PC-9 (cell line): ENCODE results near the gene SHKBP1. TPM values are rescaled to one million over a fixed set of nuclear protein-coding genes. Genes with fewer than 3 reads are reported as not detected.

Source experiments
- BruUV-seq: library from RNA; stranded (reverse); fragments of 400-500 nt; replicated peaks from 2 replicates; lab custom pipeline; 2021; lab: Mats Ljungman, UMichigan
- CTCF ChIA-PET: fragments of 300-600 bp; sonication (Branson Sonifier 250); formaldehyde crosslinking; loops from one replicate; lab custom pipeline; 2022; ENCODE audit warnings: antibody characterized with exemption; lab: Charles Lee
- POLR2A ChIA-PET: fragments of 300-600 bp; sonication (Branson Sonifier 250); formaldehyde crosslinking; loops from one replicate; lab custom pipeline; 2022; ENCODE audit warnings: antibody characterized with exemption; ENCODE audit not compliant: unreplicated experiment; lab: Charles Lee
- DNase-seq, 2 experiments: peaks; one replicate each; pipeline versions ENCODE4 v3.0.0 to v3.0.0-alpha.2; 2015 to 2022; ENCODE audit warnings: mixed read lengths in 1 of 2
- H2AFZ ChIP-seq: fragments of 200-600 bp; sonication (generic); 2 replicates; pipeline ENCODE4 v1.8.1; 2017; ENCODE audit warnings: antibody characterized with exemption
- H3F3A ChIP-seq: fragments of 200-600 bp; sonication (generic); 2 replicates; pipeline ENCODE4 v1.8.1; 2017; ENCODE audit warnings: antibody characterized with exemption, mild to moderate bottlenecking, low read depth; ENCODE audit not compliant: insufficient read depth
- H3K27ac ChIP-seq: fragments of 200-600 bp; sonication (generic); 2 replicates; pipeline ENCODE4 v1.6.1; 2016; ENCODE audit warnings: mixed run types
- H3K27me3 ChIP-seq: fragments of 200-600 bp; sonication (generic); 2 replicates; pipeline ENCODE4 v1.6.1; 2016; ENCODE audit warnings: low read depth, mixed run types; ENCODE audit not compliant: insufficient read depth
- H3K36me3 ChIP-seq: fragments of 200-600 bp; sonication (generic); 2 replicates; pipeline ENCODE4 v1.6.1; 2016; ENCODE audit warnings: low read depth, mixed run types
- H3K4me1 ChIP-seq: fragments of 200-600 bp; sonication (generic); replicated peaks from 2 replicates; pipeline ENCODE4 v1.6.1; 2016; ENCODE audit warnings: mixed run types; ENCODE audit not compliant: insufficient read depth
- H3K4me2 ChIP-seq: fragments of 200-600 bp; sonication (generic); 2 replicates; pipeline ENCODE4 v1.6.1; 2017; ENCODE audit warnings: mixed run types
- H3K4me3 ChIP-seq: fragments of 200-600 bp; sonication (generic); 2 replicates; pipeline ENCODE4 v1.6.1; 2016; ENCODE audit warnings: mixed run types
- H3K79me2 ChIP-seq: fragments of 200-600 bp; sonication (generic); 2 replicates; pipeline ENCODE4 v1.6.1; 2017; ENCODE audit warnings: low read depth, mixed run types
- H3K9me2 ChIP-seq: fragments of 200-600 bp; sonication (generic); 2 replicates; pipeline ENCODE4 v1.8.1; 2017; ENCODE audit warnings: mild to moderate bottlenecking; ENCODE audit not compliant: insufficient read depth
- H3K9me3 ChIP-seq: fragments of 200-600 bp; sonication (generic); 2 replicates; pipeline ENCODE4 v1.8.1; 2016; ENCODE audit warnings: low read depth; ENCODE audit not compliant: insufficient read depth
- H4K20me1 ChIP-seq: fragments of 200-600 bp; sonication (generic); 2 replicates; pipeline ENCODE4 v1.8.1; 2017; ENCODE audit not compliant: insufficient read depth
- EZH2 ChIP-seq: fragments of 200-600 bp; sonication (generic); IDR thresholded peaks from 2 replicates; pipeline ENCODE4 v1.8.0; 2017; ENCODE audit warnings: antibody characterized with exemption, low read depth
- intact Hi-C: fragments of 100-400 bp; cut with micrococcal nuclease; formaldehyde crosslinking; loops from one replicate; pipeline ENCODE4 v1.10.0; 2022; ENCODE audit not compliant: unreplicated experiment
- total RNA-seq: library from RNA; stranded (reverse); gene quantifications from 2 replicates; pipeline ENCODE4 v1.2.3, GENCODE V29; 2021
- TF ChIP-seq, protein P1 (sequence below): fragments of 200-600 bp; sonication (generic); conservative IDR thresholded peaks from 2 replicates; pipeline ENCODE4 v1.6.1; 2017; ENCODE audit warnings: mixed run types, antibody characterized with exemption, mild to moderate bottlenecking, moderate library complexity

The SHKBP1 gene
- total RNA-seq, 1 experiment from 2014 or later = 90.1 TPM

DNA sequence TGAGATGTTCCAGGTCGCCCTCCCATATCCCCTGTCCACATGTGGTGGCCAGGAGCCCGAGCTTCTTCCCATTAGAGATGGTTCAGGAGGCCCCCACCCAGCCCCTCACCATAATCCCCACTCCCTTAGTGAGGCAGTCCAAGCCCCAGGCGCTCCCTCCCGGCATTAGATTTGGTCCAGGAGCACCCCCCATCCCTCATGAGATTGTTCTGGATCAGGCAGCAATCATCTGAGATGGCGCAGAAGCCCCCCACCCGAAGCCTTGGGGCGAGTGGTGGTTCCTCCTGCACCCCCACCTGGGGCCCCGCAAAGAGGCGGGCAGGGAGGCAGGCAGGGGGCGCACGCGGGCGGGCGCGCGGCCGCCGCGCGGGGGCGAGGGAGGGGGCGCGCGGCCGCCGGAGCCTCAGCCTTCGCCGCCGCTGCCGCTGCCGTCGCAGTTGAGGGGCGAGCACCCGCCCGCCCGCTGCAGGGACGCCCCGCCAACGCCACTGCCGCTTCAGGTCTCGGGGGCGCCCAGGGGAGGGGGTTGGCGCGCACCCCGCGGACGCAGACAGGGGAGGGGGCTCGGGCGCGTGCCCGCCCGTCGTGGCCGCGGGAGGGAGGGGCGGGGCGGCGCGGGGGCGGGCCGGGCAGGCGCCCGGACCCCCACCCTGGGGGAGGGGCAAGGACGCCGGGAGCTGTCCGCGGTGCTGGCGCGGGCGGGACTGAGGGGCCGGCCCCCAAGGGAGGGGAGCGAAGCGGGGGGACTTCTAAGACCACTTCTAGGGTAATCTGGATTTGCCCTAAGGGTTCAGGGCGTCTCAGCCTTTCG is 46.4 kb upstream of the SHKBP1 start:
- Histone ChIP-seq H3K36me3 (no peaks in the 10 kb centered on the region), H3F3A (0 out of 2 replicates have a peak, but pooled peaks cover 2% of the 10 kb centered on the region), H2AFZ (no peak overlapping the region), H3K4me2 (no peak overlapping the region; the same call in 1 of the 2 replicates), H3K9me2 (no peaks in the 10 kb centered on the region), H3K4me3 (no peak overlapping the region), H3K4me1 (no peaks in the 10 kb centered on the region), H3K27me3 (peaks cover 4% of the 10 kb centered on the region), H3K27ac (no peak overlapping the region), H4K20me1 (no peaks in the 10 kb centered on the region), H3K9me3 (no peaks in the 10 kb centered on the region), H3K79me2 (no peaks in the 10 kb centered on the region)
- POLR2A ChIA-PET = interaction anchor here (0.7 kb wide), 1 partner anchor 104 kb away, joined by 3 read pairs; no protein-coding TSS in a partner anchor
- no TSS peak for BruUV-seq
- intact Hi-C loops = no loop called here
- DNase-seq = no peak
- TF ChIP-seq EZH2 = no peak
- TF ChIP-seq, protein P1, sequence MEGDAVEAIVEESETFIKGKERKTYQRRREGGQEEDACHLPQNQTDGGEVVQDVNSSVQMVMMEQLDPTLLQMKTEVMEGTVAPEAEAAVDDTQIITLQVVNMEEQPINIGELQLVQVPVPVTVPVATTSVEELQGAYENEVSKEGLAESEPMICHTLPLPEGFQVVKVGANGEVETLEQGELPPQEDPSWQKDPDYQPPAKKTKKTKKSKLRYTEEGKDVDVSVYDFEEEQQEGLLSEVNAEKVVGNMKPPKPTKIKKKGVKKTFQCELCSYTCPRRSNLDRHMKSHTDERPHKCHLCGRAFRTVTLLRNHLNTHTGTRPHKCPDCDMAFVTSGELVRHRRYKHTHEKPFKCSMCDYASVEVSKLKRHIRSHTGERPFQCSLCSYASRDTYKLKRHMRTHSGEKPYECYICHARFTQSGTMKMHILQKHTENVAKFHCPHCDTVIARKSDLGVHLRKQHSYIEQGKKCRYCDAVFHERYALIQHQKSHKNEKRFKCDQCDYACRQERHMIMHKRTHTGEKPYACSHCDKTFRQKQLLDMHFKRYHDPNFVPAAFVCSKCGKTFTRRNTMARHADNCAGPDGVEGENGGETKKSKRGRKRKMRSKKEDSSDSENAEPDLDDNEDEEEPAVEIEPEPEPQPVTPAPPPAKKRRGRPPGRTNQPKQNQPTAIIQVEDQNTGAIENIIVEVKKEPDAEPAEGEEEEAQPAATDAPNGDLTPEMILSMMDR = no peak
- CTCF ChIA-PET = no interaction called here

DNA sequence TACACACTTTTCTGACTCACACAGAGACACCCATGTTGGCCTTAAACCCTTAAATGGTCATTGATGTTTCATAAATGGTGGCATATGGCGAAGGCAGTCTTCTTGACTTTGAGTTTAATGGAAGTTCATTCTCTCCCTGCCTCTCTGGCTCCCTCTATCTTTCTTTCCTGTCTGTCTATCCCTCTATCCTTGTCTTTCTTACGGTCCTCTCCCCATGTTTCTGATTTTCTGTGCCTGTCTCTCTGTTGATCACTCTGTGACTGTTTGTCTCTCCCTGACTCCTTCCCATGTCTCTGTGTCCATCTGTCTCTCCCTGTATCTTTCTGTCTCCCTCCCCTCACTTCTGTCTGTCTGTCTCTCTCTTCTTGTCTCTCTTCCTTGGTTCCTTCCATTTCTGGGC is 43.2 kb upstream of the SHKBP1 start:
- Histone ChIP-seq H3K27me3 (peaks cover 4% of the 10 kb centered on the region), H3K4me1 (no peaks in the 10 kb centered on the region), H3K27ac (no peak overlapping the region), H3F3A (0 out of 2 replicates have a peak, but pooled peaks cover 2% of the 10 kb centered on the region), H3K4me2 (no peak overlapping the region), H3K9me2 (no peaks in the 10 kb centered on the region), H3K4me3 (no peak overlapping the region), H3K79me2 (no peaks in the 10 kb centered on the region), H4K20me1 (no peaks in the 10 kb centered on the region), H3K36me3 (no peaks in the 10 kb centered on the region), H2AFZ (no peak overlapping the region), H3K9me3 (no peaks in the 10 kb centered on the region)
- intact Hi-C loops = no loop called here
- ChIA-PET POLR2A (no interaction called here), CTCF (no interaction called here)
- TF ChIP-seq, protein P1 = 0 out of 2 replicates have a peak, but pooled peaks have one; percentile 23
- no peak for TF ChIP-seq EZH2
- no TSS peak for BruUV-seq
- no peak for DNase-seq

DNA sequence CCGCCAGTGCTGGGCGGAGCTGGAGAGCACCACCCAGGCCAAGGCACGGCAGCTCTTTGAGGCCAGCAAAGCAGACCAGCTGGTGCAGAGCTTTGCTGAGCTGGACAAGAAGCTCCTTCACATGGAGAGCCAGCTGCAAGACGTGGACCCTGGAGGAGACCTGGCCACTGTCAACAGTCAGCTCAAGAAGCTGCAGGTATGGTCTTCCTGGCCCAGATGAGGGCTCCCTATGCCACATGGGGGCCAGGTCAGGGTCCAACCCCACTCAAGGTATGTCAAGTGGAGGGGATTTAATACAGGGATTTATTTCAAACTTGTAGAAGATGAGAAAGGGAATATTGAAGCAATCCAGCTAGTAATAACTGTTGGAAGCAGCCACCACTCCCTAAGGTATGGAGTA is 42.5 kb upstream of the SHKBP1 start:
- TF ChIP-seq, protein P1 = no peak
- no peak for TF ChIP-seq EZH2
- no peaks in the 10 kb centered on the region for H3K36me3 ChIP-seq
- intact Hi-C loops = no loop called here
- peaks cover 4% of the 10 kb centered on the region for H3K27me3 ChIP-seq
- H2AFZ ChIP-seq = no peak overlapping the region
- H3K79me2 ChIP-seq = no peaks in the 10 kb centered on the region
- no peaks in the 10 kb centered on the region for H3K9me3 ChIP-seq
- no peak overlapping the region for H3K27ac ChIP-seq
- H4K20me1 ChIP-seq = no peaks in the 10 kb centered on the region
- no peaks in the 10 kb centered on the region for H3K4me1 ChIP-seq
- BruUV-seq = no TSS peak
- no peak overlapping the region for H3K4me3 ChIP-seq
- no peaks in the 10 kb centered on the region for H3K9me2 ChIP-seq
- 0 out of 2 replicates have a peak, but pooled peaks cover 2% of the 10 kb centered on the region for H3F3A ChIP-seq
- no peak overlapping the region for H3K4me2 ChIP-seq
- ChIA-PET POLR2A (no interaction called here), CTCF (interaction anchor here (0.6 kb wide), 2 partner anchors 51 to 74 kb away, joined by 6 read pairs; no protein-coding TSS in a partner anchor)
- DNase-seq = no peak
